Measurements from ENCODE around the gene TNNT3.

The TNNT3 gene

DNA sequence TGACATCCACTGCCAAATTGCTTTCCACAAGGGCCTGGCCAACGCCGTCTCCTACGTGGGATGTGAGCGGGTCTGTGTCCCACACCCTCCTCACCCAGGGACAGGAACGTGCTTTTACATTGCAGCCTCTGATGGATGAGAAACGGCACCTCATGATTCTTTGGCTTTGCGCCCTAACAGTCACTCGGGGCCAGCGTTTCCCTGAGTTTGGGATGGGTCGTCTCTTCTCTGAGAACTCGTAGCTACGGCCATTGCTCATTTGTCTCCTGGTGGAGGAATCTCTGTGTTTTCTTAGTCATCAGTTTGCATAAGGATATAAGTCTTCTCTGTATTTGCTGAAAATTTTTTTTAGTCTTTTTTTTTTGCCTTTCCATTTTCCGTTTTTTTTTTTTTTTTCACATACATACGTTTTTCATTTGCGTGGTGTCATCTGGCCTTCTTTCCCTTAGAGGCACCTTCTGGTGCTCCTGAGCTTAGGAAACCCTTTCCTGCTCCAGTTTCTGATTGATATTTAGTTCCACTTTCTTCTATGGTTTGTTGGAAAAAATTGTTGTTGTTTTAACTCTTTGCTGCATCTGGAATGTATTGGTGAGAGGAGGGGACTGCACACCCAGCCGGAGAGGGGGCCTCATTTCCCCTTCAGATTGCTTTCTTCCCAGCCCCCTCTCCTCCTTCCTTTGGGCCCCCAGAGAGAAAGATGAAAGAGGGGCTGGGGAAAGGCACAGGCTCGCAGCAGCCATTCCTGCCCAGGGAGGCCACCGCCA lies 12.0 kb downstream of the TNNT3 start:
- Histone ChIP-seq H3K4me3 (no peak overlapping the region), H3K4me1 (peaks cover 0 to 12% (median 5%) of the 10 kb centered on the region in 4 donors), H3K27ac (peak overlapping the region in 1 of 2 donors; percentile 12), H3K36me3 (no peaks in the 10 kb centered on the region), H3K9me3 (no peaks in the 10 kb centered on the region), H3K27me3 (no peaks in the 10 kb centered on the region)
- TF ChIP-seq, protein P1, sequence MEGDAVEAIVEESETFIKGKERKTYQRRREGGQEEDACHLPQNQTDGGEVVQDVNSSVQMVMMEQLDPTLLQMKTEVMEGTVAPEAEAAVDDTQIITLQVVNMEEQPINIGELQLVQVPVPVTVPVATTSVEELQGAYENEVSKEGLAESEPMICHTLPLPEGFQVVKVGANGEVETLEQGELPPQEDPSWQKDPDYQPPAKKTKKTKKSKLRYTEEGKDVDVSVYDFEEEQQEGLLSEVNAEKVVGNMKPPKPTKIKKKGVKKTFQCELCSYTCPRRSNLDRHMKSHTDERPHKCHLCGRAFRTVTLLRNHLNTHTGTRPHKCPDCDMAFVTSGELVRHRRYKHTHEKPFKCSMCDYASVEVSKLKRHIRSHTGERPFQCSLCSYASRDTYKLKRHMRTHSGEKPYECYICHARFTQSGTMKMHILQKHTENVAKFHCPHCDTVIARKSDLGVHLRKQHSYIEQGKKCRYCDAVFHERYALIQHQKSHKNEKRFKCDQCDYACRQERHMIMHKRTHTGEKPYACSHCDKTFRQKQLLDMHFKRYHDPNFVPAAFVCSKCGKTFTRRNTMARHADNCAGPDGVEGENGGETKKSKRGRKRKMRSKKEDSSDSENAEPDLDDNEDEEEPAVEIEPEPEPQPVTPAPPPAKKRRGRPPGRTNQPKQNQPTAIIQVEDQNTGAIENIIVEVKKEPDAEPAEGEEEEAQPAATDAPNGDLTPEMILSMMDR (IDR thresholded peaks at IDR 0.05): no peak
- peak; percentile 41 to 78 for DNase-seq
- intact Hi-C loops (cut with DNase I; ENCODE audit: low total_unique reads): no loop called here

DNA sequence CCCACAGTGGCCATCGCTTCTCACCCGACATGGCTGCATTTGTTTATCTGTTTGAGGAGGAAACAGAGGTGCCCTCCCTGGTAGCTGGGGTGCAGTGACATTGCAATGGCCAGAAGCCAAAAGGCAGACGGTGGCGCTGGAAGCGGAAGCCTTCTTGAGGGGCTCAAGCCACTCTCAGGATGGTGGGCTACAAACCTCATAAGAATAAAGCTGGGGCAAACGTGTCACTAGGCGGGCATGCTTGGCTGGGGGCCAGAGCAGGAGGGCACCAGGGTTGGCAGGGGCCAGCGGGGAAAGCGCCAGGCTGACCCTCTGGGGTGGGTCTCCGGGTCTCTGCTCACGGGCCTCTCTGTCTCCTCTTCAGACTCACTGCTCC lies 12.6 kb downstream of the TNNT3 start:
- Histone ChIP-seq H3K27me3 (no peaks in the 10 kb centered on the region), H3K27ac (peak overlapping the region in 1 of 2 donors; percentile 12), H3K4me3 (no peak overlapping the region), H3K36me3 (no peaks in the 10 kb centered on the region), H3K4me1 (peaks cover 0 to 12% (median 5%) of the 10 kb centered on the region in 4 donors), H3K9me3 (no peaks in the 10 kb centered on the region)
- intact Hi-C loops (cut with DNase I; ENCODE audit: low total_unique reads): no loop called here
- DNase-seq: no peak
- TF ChIP-seq, protein P1 (IDR thresholded peaks at IDR 0.05): no peak

DNA sequence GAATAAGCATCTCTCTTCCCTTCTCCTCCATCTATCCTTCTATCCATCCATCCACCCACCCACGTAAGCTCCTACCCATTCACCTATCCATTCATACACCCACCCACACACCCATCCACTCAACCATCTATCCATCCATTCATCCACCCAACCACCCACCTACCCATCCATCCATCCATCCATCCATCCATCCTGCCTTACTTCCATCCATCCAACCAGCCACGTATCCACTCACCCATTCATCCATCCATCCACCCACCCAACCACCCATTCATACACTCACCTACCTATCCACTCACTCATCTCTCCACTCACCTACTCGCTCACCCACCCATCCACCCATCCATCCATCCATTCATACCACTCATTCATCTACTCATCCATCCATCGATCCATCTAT lies 13.2 kb downstream of the TNNT3 start:
- intact Hi-C loops (cut with DNase I; ENCODE audit: low total_unique reads): no loop called here
- Histone ChIP-seq H3K27me3 (peaks cover 0 to 6% of the 10 kb centered on the region in 2 donors), H3K4me3 (no peak overlapping the region), H3K36me3 (no peaks in the 10 kb centered on the region), H3K9me3 (no peaks in the 10 kb centered on the region), H3K27ac (no peak overlapping the region), H3K4me1 (peaks cover 0 to 12% (median 5%) of the 10 kb centered on the region in 4 donors)
- DNase-seq: no peak
- TF ChIP-seq, protein P1 (IDR thresholded peaks at IDR 0.05): no peak

DNA sequence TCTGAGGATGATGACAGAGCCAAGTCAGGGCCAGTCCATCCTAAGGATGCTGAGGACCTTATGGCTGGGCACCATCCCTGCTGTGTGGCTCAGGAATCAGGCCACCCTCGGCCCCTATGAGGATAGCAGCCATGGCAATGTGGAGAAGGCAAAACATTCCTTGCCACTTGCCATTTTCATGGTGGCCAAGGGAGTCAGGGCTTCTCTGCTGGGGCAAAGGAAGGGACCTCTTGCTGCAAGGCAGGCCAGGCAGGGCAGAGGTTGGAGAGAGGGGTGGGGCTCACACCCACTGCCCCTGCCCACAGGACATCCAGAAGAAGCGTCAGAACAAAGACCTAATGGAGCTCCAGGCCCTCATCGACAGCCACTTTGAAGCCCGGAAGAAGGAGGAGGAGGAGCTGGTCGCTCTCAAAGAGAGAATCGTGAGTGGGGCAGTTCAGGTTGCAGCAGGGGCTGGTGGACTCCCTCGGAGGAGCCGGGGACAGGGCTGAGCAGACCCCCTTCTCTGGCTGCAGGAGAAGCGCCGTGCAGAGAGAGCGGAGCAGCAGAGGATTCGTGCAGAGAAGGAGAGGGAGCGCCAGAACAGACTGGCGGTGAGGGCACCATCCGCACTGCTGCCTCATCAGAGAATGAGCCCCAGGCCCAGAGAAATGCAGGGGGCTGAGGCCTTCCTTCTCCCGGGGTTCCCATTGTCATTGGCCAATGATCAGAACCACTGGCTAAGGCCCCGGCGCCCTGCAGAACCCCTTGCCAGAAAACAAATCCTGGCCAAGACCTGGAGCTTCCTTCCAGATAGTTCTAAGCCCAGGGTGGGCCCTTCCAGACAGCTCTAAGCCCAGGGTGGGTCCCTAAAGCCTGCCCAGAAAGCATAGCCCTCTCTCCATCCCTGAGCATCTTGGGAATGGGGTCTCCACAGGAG lies 14.2 kb downstream of the TNNT3 start:
- no peak overlapping the region for H3K27ac ChIP-seq
- no peak overlapping the region for H3K4me3 ChIP-seq
- DNase-seq: no peak
- TF ChIP-seq, protein P1 (IDR thresholded peaks at IDR 0.05): no peak
- H3K36me3 ChIP-seq: no peaks in the 10 kb centered on the region
- peaks cover 0 to 12% (median 6%) of the 10 kb centered on the region in 4 donors for H3K4me1 ChIP-seq
- H3K9me3 ChIP-seq: no peaks in the 10 kb centered on the region
- intact Hi-C loops (cut with DNase I; ENCODE audit: low total_unique reads): no loop called here
- H3K27me3 ChIP-seq: peaks cover 0 to 16% of the 10 kb centered on the region in 2 donors

DNA sequence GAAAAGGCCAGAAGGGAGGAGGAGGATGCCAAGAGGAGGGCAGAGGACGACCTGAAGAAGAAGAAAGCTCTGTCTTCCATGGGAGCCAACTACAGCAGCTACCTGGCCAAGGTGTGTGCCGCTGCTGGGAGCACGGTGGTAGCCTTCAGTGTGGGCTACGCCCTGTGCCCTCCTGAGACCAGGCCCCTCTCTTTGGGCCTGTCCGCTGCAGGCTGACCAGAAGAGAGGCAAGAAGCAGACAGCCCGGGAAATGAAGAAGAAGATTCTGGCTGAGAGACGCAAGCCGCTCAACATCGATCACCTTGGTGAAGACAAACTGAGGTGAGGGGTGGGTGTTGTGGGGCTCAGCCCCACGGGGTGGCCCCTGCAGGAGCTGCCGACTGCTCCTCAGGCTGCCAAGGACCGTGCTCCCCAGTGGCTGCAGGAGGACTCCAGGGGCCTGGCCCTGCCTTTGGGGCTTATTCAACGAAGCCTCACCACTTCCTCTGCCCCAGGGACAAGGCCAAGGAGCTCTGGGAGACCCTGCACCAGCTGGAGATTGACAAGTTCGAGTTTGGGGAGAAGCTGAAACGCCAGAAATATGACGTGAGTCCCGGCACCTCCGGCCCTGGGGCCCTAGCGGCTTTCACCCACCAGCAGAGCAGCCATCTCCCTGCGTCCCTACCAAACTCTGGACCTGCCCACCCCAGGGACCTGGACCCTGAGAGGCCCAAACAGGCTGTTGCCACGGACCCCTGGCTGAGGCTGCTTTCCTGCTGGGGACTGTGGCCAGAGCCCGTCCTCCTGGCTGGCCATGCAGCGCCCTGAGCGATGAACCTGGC lies 15.0 kb downstream of the TNNT3 start:
- intact Hi-C loops (cut with DNase I; ENCODE audit: low total_unique reads): no loop called here
- H3K27ac ChIP-seq: no peak overlapping the region

More for the DNA sequence above, 15.0 kb downstream of the TNNT3 start:
- peaks cover 0 to 21% of the 10 kb centered on the region in 2 donors for H3K27me3 ChIP-seq
- DNase-seq: no peak
- no peaks in the 10 kb centered on the region for H3K36me3 ChIP-seq
- H3K4me3 ChIP-seq: no peak overlapping the region
- TF ChIP-seq, protein P1 (IDR thresholded peaks at IDR 0.05): no peak
- no peaks in the 10 kb centered on the region for H3K9me3 ChIP-seq
- peaks cover 0 to 18% (median 9%) of the 10 kb centered on the region in 4 donors for H3K4me1 ChIP-seq

Measured in tibial artery (tissue), 4 donors.